Superior temporal gyrus (tissue), 1 donor: ENCODE measurements around the gene L2HGDH.
"Not testable (repeated sequence)": the region's sequence is repeated elsewhere in the genome, so short reads cannot be mapped to it uniquely, and the experiment has no call there.

Source experiments
- DNase-seq: peaks from one replicate; pipeline ENCODE4 v3.0.0-alpha.2; 2016; ENCODE audit errors: extremely low spot score

L2HGDH gene

GRCh38 chr14:50339178-50339804, 27.3 kb upstream of the L2HGDH start:
- no peak for DNase-seq

- DNase-seq, result no peak
Measured at GRCh38 chr14:50338587-50338986, 26.6 kb upstream of the L2HGDH start.

GRCh38 chr14:50335989-50336824, 24.2 kb upstream of the L2HGDH start:
- DNase-seq, result peak; percentile 78

- peak; percentile 95 for DNase-seq
Measured at GRCh38 chr14:50335389-50335788, 23.4 kb upstream of the L2HGDH start.

GRCh38 chr14:50334211-50334610, 22.2 kb upstream of the L2HGDH start:
- no peak for DNase-seq

GRCh38 chr14:50333014-50333509, 21.0 kb upstream of the L2HGDH start:
- no peak for DNase-seq

GRCh38 chr14:50331596-50331995, 19.6 kb upstream of the L2HGDH start:
- DNase-seq, result no peak

GRCh38 chr14:50321009-50321660, 9.1 kb upstream of the L2HGDH start:
- peak; percentile 95 for DNase-seq

GRCh38 chr14:50320283-50320682, 8.3 kb upstream of the L2HGDH start:
- DNase-seq, result peak; percentile 27

GRCh38 chr14:50319721-50320120, 7.7 kb upstream of the L2HGDH start:
- DNase-seq, result peak; percentile 4

- no peak for DNase-seq
Measured at GRCh38 chr14:50319293-50319692, 7.3 kb upstream of the L2HGDH start.

- peak; percentile 82 for DNase-seq
Measured at GRCh38 chr14:50318031-50318626, 6.1 kb upstream of the L2HGDH start.

GRCh38 chr14:50314098-50314497, 2.1 kb upstream of the L2HGDH start:
- not testable (repeated sequence) for DNase-seq

- DNase-seq, result no peak
Measured at GRCh38 chr14:50312734-50313054, 665 bp upstream of the L2HGDH start.

GRCh38 chr14:50311337-50311971, 575 bp downstream of the L2HGDH start:
- DNase-seq, result peak; percentile 51

- DNase-seq, result no peak
Measured at GRCh38 chr14:50310445-50310844, 1.6 kb downstream of the L2HGDH start.

GRCh38 chr14:50308363-50308915, 3.6 kb downstream of the L2HGDH start:
- DNase-seq, result no peak

- peak; percentile 54 for DNase-seq
Measured at GRCh38 chr14:50303744-50304471, 8.1 kb downstream of the L2HGDH start.

GRCh38 chr14:50301914-50302313, 10.1 kb downstream of the L2HGDH start:
- no peak for DNase-seq

- DNase-seq, result no peak
Measured at GRCh38 chr14:50299585-50299984, 12.4 kb downstream of the L2HGDH start.

GRCh38 chr14:50290306-50290705, 21.7 kb downstream of the L2HGDH start:
- no peak for DNase-seq
